Esophagus squamous epithelium (tissue), 5 donors: ENCODE measurements around the gene CT45A5. TPM values are rescaled to one million over a fixed set of nuclear protein-coding genes. Genes with fewer than 3 reads are reported as not detected.
"Not testable (repeated sequence)": the region's sequence is repeated elsewhere in the genome, so short reads cannot be mapped to it uniquely, and the experiment has no call there.

Source experiments
- DNase-seq: peaks from one replicate; lab custom pipeline; 2025; lab: John Stamatoyannopoulos, UW
- H3K27ac ChIP-seq, 4 donors: fragments of 200-600 bp; sonication (generic); one replicate each; pipeline ENCODE4 v1.5.1; 2016 to 2019; ENCODE audit warnings: mild to moderate bottlenecking in 1 of 4
- H3K27me3 ChIP-seq, 4 donors: fragments of 200-600 bp; sonication (generic); 1 replicate in 3 of 4; 2 replicates in 1 of 4; pipeline versions ENCODE4 v1.5.1 to v1.6.0; 2017 to 2021; ENCODE audit warnings: antibody characterized with exemption in 1 of 4
- H3K36me3 ChIP-seq, 3 donors: fragments of 200-600 bp; sonication (generic); one replicate each; pipeline ENCODE4 v1.5.1; 2016 to 2019
- H3K4me1 ChIP-seq, 3 donors: fragments of 200-600 bp; sonication (generic); one replicate each; pipeline ENCODE4 v1.5.1; 2017 to 2019
- H3K4me3 ChIP-seq, 4 donors: fragments of 200-600 bp; sonication (generic); 1 replicate in 3 of 4; 2 replicates in 1 of 4; pipeline ENCODE4 v1.5.1; 2016 to 2019; ENCODE audit warnings: mild to moderate bottlenecking in 2 of 4, moderate library complexity in 1 of 4
- H3K9me3 ChIP-seq, 3 donors: fragments of 200-600 bp; sonication (generic); one replicate each; pipeline ENCODE4 v1.5.1; 2016 to 2019
- CTCF ChIP-seq, 6 experiments: fragments of 450-650 bp in 4 of 6; fragments of 200-600 bp in 2 of 6; sonication (generic) in 2 of 6; IDR thresholded peaks; one replicate each; pipeline ENCODE4 v1.5.1; 2016 to 2019; ENCODE audit warnings: antibody characterized with exemption in 6 of 6, mild to moderate bottlenecking in 4 of 6, moderate library complexity in 4 of 6
- POLR2A ChIP-seq, 4 donors: fragments of 450-650 bp; IDR thresholded peaks; one replicate each; pipeline ENCODE4 v1.6.1; 2017; ENCODE audit warnings: antibody characterized with exemption in 4 of 4, mild to moderate bottlenecking in 4 of 4, moderate library complexity in 3 of 4
- WGBS, 2 donors: methylation state at CpG; one replicate each; pipeline ENCODE4 v1.1.5; 2018; 5-methylcytosine and 5-hydroxymethylcytosine counted together
- intact Hi-C: fragments of 100-400 bp; cut with DNase I; formaldehyde crosslinking; loops from one replicate; pipeline ENCODE4 v1.15.0; 2022
- total RNA-seq, 4 donors: library from RNA; depleted of rRNA; stranded (reverse); fragments of >200 nt; gene quantifications; one replicate each; pipeline ENCODE4 v1.1.0, GENCODE V29; 2016
- donor health status: DM: yes; HTN: yes; CAD: no.

Gene CT45A5
- total RNA-seq, 4 donors from 2014 or later = not detected

- Histone ChIP-seq H3K27ac (no peak overlapping the region), H3K36me3 (no peaks in the 10 kb centered on the region), H3K4me1 (no peaks in the 10 kb centered on the region), H3K27me3 (no peaks in the 10 kb centered on the region), H3K4me3 (no peak overlapping the region), H3K9me3 (no peaks in the 10 kb centered on the region)
- DNase-seq = no peak
- WGBS, 2 donors = 28 to 33% methylated on average over 2 to 4 of the region's 4 CpGs
- intact Hi-C loops = no loop called here
- TF ChIP-seq CTCF (IDR thresholded peaks at IDR 0.05) (no peak), POLR2A (IDR thresholded peaks at IDR 0.05) (no peak)
These were observed 47.8 kb downstream of the CT45A5 start for GRCh38 chrX:135737366-135738071.

GRCh38 chrX:135734666-135735065, 50.6 kb downstream of the CT45A5 start:
- intact Hi-C loops, H3K9me3 ChIP-seq, H3K36me3 ChIP-seq, H3K27me3 ChIP-seq, DNase-seq, H3K4me3 ChIP-seq, H3K4me1 ChIP-seq, H3K27ac ChIP-seq: not testable (repeated sequence)
- WGBS, 2 donors = 67 to 69% methylated on average over 5 of the region's 5 CpGs

Other genes starting within 250 kb of the CT45A5 start
- gene CT45A1, start 71.9 kb downstream of the CT45A5 start, total RNA-seq = not detected
- not detected for gene CT45A3, start 17.3 kb downstream of the CT45A5 start, total RNA-seq
- not detected for gene CT45A6, start 17.3 kb upstream of the CT45A5 start, total RNA-seq
- gene CT45A2, start 34.5 kb upstream of the CT45A5 start, total RNA-seq = not detected
- gene CT45A7, start 51.8 kb upstream of the CT45A5 start, total RNA-seq = not detected
- gene CT45A8, start 69.0 kb upstream of the CT45A5 start, total RNA-seq = not detected
- gene CT45A9, start 86.3 kb upstream of the CT45A5 start, total RNA-seq = not detected
- not detected for gene CT45A10, start 107.9 kb upstream of the CT45A5 start, total RNA-seq
- not detected for gene SAGE1, start 108.2 kb upstream of the CT45A5 start, total RNA-seq
- gene MMGT1, start 188.5 kb upstream of the CT45A5 start, total RNA-seq = 10 to 100 TPM; 10.6 to 24.0 (median 18.2) TPM
- 10 to 100 TPM; 12.8 to 22.0 (median 13.1) TPM for gene SLC9A6, start 199.9 kb upstream of the CT45A5 start, total RNA-seq